ENCODE results near the gene SYCE1L.

SYCE1L gene

DNA sequence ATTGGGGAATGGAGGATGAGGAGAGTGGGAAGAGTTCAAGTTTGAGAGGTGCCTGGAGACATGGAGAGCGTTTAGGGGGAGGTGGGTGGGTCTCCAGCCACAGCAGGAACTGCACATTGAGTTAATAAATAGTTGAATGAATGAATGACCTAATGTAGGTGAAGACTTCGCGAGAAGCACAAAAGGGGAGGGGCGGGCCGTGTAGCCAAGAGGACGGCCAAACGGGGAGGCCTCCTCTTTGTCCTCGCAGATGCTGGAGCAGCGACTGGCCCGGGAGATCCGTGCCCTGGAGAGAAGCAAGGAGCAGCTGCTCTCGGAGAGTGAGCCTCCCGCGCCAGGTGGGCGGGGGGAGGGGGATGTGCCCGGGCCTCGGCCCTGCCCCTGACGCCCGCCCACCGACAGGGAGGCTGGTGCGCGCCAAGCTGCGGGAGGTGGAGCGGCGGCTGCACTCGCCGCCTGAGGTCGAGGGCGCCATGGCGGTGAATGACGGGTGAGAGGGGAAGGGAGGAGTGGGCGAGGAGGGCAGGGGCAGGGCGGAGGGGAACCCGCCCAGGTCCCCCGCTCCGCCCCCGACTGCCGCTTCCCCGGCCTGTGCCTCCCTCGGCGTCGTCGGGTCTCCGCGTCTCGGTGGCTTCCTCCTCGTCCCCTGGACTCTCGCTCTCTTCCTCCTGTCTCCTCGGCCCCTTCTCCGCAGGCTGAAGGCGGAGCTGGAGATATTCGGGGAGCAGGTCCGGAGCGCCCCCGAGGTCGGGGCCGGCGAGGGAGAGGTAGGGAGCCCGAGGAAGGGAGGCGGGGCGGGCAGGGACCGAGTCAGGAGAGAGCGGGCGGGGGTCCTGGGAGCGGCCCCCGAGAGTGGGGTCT, 12.9 kb downstream of the SYCE1L start (continued):
- TF ChIP-seq BCL6B (tag by site-specific recombination; IDR thresholded peaks at IDR 0.05) (no peak; the same call in 1 of the 2 replicates), ZNF549 (tag by site-specific recombination; IDR thresholded peaks at IDR 0.05) (no peak), ZNF394 (tag by site-specific recombination; IDR thresholded peaks at IDR 0.05; ENCODE audit: borderline replicate concordance) (peak; percentile 100), EGR2 (tag by site-specific recombination; IDR thresholded peaks at IDR 0.05; ENCODE audit: low read depth) (peak; percentile 93), ZNF48 (tag by site-specific recombination; IDR thresholded peaks at IDR 0.05) (no peak), ZFP3 (tag by site-specific recombination; IDR thresholded peaks at IDR 0.05; ENCODE audit: low read depth) (no peak), ZSCAN4 (tag by site-specific recombination; IDR thresholded peaks at IDR 0.05) (no peak), HIC1 (tag by site-specific recombination; IDR thresholded peaks at IDR 0.05) (peak; percentile 82; the same call in 1 of the 2 replicates), ZNF639 (tag by site-specific recombination; IDR thresholded peaks at IDR 0.05) (no peak), ZNF280C (tag by site-specific recombination; IDR thresholded peaks at IDR 0.05) (no peak), ZNF148 (tag by site-specific recombination; IDR thresholded peaks at IDR 0.05; ENCODE audit: borderline replicate concordance) (no peak), OVOL3 (tag by site-specific recombination; IDR thresholded peaks at IDR 0.05) (no peak), ZNF26 (tag by site-specific recombination; IDR thresholded peaks at IDR 0.05) (no peak), ZNF138 (tag by site-specific recombination; IDR thresholded peaks at IDR 0.05; ENCODE audit: borderline replicate concordance) (no peak), ZNF174 (tag by site-specific recombination; IDR thresholded peaks at IDR 0.05) (no peak), ZNF768 (tag by site-specific recombination; IDR thresholded peaks at IDR 0.05) (no peak), ZNF791 (tag by site-specific recombination; IDR thresholded peaks at IDR 0.05) (no peak), ZNF600 (tag by site-specific recombination; IDR thresholded peaks at IDR 0.05) (no peak), ZNF132 (tag by site-specific recombination; IDR thresholded peaks at IDR 0.05; ENCODE audit: borderline replicate concordance) (no peak), SP3 (tag by site-specific recombination; IDR thresholded peaks at IDR 0.05) (peak; percentile 96)
- TF ChIP-seq, protein P1, sequence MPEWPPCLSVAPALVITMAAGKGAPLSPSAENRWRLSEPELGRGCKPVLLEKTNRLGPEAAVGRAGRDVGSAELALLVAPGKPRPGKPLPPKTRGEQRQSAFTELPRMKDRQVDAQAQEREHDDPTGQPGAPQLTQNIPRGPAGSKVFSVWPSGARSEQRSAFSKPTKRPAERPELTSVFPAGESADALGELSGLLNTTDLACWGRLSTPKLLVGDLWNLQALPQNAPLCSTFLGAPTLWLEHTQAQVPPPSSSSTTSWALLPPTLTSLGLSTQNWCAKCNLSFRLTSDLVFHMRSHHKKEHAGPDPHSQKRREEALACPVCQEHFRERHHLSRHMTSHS (tag by site-specific recombination; IDR thresholded peaks at IDR 0.05), result no peak
- TF ChIP-seq, protein P2, sequence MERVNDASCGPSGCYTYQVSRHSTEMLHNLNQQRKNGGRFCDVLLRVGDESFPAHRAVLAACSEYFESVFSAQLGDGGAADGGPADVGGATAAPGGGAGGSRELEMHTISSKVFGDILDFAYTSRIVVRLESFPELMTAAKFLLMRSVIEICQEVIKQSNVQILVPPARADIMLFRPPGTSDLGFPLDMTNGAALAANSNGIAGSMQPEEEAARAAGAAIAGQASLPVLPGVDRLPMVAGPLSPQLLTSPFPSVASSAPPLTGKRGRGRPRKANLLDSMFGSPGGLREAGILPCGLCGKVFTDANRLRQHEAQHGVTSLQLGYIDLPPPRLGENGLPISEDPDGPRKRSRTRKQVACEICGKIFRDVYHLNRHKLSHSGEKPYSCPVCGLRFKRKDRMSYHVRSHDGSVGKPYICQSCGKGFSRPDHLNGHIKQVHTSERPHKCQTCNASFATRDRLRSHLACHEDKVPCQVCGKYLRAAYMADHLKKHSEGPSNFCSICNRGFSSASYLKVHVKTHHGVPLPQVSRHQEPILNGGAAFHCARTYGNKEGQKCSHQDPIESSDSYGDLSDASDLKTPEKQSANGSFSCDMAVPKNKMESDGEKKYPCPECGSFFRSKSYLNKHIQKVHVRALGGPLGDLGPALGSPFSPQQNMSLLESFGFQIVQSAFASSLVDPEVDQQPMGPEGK (tag by site-specific recombination; IDR thresholded peaks at IDR 0.05), result peak; percentile 76
